GM19328 (cell line): ENCODE results near the gene NACC2.
A peak's percentile ranks its signal among the peaks of the same experiment; 100 is the strongest.

Source experiments
- ATAC-seq: cut with Tn5 transposase; IDR thresholded peaks from one replicate; pipeline ENCODE4 v1.9.1; 2021; ENCODE audit warnings: mild to moderate bottlenecking, moderate library complexity; ENCODE audit not compliant: unreplicated experiment

NACC2 gene

DNA sequence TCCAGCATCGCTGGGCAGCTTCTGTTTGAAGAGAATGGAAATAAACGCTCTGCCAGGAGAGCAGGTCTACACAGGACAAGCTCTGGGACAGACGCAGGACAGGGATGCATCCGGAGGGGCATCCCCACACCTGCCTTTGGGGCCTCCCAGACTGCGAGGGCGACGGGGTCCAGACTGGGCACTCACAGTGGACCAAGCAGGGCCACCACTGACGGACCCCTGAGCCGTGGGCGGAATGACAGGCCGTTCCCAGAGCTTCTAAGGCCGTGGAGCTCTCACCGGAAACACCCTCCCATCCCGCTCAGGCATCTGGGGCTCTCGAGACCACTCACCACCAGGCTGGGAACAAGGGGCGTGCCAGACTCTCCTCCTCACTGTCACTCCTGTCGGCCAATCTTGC, 34.1 kb upstream of the NACC2 start:
- no peak for ATAC-seq

DNA sequence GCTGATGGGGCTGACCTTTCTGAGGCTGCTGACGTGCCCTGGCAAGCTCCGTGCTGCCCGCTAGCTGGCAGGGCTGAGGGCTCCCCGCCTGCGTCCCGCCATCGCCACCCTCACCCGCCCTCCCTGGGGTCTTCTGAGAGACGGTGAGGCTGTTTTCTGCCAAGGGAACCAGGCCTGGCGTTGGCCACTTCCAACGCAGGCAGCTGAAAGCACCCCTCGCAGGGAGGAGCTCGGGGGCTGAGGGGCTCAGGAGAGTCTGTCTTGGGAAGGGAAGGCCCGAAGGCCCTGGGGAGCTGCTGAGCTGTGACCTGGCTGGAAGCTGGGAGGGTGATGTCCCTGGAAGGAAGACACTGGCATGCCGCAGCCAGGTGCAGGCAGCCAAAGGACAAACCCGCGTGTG, 33.3 kb upstream of the NACC2 start:
- no peak for ATAC-seq

DNA sequence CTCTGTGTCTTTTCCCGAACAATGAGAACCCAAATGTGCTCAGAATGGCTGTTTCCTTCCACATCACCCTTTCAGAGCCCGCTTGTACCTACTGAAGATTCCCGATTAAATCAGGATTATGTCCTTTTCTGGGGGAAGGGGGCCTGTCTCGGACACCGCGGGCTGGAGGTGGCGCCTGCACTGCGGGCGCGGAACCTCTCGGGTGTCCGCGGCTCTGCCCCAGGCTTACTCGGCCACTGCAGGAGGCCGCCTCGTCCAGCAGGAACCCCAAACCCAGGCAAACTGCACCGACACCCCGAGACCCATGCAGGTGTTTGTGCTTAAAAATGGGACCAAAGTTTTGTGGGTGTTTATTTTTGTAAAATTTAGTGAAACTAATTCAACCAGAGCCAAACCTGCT, 32.2 kb upstream of the NACC2 start:
- no peak for ATAC-seq

DNA sequence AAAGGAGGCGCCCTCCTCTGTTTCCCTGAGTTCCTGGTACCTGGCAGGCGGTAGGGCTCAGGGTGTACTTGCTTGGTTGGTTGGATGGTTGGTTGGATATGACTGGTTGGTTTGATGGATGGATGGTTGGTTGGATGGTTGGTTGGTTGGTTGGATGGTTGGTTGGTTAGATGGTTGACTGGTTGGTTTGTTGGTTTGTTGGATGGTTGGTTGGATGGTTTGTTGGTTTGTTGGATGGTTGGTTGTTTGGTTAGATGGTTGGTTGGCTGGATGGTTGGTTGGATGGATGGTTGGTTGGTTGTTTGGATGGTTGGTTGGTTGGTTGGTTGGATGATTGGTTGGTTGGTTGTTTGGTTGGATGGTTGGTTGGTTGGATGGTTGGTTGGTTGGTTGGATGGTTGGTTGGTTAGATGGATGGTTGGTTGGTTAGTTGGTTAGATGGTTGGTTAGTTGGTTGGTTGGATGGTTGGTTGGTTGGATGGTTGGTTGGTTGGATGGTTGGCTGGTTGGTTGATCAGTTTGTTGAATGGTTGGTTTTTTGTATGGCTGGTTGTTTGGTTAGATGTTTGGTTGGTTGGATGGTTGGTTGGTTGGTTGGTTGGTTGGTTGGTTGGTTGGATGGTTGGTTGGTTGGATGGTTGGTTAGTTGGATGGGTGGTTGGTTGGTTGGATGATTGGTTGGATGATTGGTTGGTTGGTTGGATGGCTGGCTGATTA, 30.0 kb upstream of the NACC2 start:
- no peak for ATAC-seq

DNA sequence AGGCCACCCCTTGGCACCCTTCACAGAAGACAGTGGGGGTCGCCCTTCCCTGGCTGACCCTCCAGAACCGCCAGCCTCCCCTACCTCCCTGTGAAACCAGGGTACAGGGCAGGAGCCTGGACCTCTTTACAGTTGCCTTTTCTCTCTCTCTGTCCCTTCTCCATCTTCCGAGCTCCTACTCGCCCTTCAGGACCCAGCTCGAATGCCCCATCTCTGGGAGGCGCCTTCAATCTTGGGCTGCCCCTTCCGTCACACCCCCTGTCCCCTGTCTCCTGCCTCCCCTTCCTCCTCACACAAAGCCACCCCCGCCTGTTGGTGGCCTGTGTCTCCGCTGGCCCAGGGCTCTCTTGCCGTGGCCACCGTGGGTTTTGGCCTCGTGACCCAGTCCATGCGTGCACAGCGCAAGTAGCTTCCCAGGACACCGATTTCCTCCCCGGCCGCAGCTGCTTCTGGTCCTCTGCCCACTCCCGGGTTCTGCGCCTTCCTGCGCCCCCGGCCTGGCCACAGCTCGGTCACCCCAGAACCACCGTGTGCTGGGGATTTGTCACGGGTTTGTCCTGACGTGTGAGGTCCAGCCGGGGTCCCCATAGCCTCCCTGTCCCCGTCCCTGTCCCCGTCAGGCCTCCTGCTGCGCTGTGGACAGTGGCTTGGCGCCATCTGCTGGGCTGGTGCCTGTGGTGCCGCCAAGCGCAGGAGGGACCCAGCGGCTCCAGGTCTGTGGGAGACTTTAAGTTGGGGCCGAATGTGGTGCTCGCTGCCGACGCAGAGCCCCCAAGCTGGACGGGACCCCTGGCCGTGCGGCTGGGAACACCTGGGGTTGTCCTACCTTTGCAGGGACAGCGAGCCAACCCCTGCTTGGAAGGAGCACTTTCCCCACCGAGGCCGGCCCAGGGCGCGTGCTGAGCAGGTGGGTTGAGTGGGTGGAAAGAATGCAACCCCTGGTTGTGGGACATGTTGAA, 27.6 kb upstream of the NACC2 start:
- ATAC-seq = no peak

DNA sequence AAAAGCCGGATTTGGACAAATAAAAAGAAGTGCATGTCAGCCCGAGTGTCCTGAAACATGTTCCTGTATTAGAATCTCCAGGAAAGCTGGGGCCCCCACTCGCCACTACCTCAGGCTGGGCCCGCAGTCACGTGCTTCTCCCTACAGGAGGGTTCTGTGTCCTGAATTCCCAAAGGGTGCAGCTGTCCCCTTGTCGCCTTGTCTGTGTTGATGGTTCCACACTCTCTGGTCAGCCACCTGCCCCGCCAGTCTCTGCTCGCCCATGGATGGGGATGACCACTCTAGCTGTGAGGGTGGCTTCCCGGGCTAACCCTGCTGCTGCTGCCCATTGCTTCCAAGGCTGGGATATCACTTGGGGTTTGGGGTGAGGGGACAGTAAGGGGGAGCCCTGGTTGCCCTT, 26.7 kb upstream of the NACC2 start:
- no peak for ATAC-seq

DNA sequence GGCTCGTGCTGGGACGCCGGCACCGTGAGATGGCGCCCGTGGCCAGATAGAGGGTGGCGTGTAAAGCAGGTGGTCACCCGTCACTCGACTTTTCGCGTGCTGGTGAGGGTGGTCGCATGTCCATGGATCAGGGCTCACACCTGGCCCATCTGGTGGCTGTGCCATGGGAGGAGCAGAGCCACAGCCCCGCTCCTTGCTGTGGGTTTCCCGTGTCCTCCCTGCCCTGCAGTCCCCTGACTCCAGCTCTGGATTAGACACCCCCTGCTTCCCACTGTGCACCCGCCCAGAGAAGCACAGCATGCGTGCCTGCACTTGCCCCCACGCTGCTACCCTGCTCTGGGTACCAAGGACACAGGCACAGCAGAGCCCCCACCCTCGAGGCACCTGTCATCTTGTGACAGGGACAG, 25.4 kb upstream of the NACC2 start:
- no peak for ATAC-seq

DNA sequence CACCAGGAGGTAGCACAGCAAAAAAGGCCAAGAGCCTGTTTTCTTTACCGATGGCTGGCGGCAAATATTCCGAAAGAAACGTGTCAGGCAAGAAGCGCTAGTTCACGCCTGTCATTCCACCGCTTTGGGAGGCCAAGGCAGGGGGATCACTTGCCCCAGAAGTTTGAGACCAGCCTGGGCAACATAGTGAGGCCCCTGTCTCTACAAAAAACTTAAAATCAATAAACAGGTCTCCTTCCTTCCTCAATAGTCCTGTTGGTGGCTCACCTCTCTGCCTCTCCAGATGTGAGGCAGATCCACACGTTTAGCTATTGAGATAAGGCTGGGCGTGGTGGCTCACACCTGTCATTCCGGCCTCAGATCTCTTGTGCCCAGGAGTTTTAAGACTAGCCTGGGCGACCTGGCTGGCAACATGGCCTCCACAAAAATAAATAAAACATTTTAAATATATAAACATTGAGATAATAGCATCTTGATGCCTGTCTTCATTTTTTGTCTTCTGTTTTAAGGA, 24.8 kb upstream of the NACC2 start:
- ATAC-seq = no peak

DNA sequence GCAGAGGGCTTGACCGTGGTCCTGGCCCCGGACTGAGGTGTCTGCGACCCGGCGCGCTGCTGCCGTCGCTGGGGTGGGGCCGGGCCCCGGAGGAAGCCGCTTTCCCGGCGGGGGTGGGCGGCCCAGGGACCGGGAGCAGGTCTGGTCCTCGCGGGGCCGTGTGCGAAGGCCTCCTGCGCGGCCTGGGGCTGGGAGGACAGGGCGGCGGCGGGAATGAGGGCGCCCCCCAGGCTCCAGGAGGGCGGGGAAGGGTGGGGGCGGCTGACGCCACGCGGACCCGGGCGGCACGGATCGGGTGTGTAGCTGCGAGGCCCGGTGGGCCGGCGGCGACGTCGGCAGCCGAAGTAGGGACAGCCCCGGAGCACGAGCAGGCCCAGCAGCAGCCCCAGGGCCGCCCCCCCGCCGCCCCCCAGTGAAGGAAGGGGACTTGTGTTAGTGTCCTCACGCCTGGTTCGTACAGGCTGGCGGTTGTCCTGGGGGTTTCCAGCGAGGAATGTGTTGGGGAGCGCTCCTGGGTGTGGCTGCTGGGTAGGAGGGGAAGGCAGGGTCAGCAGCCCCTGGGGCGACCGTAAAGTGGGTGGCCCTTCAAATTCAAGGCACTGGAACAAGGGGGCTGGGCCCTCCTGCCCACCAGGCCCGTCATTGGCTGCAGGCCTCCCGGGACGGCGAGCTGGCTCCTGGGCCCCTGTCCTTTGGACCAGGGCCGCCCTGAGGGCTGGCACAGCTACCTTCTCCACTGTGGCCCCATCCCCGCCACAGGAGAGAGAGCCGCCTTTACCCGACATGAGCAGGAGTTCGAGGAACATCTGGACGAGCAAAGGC, 24.2 kb upstream of the NACC2 start:
- peak; percentile 4 for ATAC-seq

DNA sequence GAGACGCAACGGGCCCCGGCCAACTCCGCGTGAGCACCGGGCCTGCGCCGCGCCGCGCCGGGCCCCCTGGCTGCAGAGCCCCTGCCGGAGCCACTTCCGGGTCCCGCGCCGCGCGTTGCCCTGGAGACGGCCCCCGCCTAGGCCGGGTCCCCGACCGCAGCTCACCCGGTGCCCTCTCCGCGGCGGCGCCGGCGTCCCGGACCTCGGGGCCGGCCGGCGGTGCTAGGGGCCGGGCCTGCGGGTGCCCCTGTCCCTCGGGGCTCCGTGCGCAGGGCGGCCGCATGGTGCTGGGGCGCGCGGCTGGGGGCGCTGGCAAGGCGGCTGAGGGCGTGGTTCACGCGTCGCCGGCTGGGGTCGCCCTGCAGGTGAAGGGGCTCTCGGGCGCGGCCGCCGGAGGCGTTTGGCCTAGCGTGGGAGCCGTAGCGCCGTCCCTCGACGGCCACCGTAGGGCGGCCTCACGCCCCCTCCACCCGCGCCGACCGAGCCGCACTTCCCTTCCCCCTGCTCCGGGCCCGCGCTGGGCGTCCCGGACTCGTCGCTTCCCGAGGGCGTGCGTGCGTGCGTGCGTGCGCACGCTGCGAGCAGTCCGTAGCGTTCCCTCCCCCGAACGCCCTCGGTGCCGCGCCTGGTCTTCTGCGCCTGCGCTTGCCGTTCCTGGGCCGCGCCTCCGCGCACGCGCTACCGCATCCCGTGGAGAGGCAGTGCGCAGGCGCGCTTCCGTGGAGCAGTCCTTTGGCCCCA, 23.4 kb upstream of the NACC2 start, which contains the start of gene TMEM250:
TMEM250 (minus strand) TSS at position 556 of the 741 bp plus-strand sequence. CDS start 1,975 bp downstream, outside the sequence.
- ATAC-seq = peak; percentile 71

DNA sequence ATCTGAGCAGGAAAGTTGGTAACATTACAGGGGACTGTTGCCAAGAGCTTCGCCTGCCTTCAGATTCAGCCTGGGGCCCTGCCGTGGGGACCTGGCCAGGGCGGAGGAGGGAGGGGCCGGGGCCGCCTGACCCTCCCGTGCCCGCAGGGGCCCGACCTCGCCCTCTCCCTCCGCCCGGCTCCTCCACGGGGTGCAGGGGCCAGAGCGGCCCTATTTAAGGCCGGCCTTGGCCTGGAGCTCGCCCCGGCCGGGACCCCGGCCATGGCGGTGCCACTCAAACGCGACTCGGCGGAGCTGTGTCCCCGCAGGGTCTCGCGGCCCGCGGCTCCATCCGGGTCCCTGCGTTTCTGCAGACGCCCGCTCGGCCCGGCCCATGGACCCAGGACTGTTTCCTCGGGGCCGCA, 22.8 kb upstream of the NACC2 start:
- no peak for ATAC-seq

DNA sequence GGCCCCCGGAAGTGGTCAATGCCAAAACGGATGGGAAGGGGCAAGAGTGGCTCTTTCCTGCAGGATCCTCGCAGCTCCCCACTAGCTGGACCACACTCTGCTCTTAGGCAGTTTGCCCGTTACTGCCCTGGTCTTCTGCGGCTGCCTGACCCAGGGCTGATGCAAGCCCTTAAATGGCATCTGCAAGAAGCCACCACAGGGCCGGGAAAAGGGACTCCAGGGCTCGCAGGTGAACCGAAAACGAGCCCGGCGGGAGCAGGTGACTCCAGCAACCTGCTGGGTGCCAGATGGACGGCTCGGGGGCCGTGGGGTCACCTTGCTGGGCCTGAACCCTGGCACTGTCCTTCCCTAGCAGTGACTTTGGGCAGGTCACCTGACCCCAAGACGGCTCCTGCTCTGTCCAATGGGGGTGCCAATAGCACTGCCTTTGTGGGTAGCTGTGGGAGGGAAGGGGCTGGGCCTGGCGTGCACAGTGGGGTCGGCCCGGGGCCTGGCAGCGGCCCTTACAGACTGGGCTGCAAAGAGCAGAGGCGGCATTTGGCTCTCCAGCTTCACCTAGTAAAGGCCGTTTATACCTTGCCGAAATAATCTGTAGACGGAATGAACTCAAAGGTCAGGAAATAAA, 22.3 kb upstream of the NACC2 start:
- ATAC-seq = no peak

DNA sequence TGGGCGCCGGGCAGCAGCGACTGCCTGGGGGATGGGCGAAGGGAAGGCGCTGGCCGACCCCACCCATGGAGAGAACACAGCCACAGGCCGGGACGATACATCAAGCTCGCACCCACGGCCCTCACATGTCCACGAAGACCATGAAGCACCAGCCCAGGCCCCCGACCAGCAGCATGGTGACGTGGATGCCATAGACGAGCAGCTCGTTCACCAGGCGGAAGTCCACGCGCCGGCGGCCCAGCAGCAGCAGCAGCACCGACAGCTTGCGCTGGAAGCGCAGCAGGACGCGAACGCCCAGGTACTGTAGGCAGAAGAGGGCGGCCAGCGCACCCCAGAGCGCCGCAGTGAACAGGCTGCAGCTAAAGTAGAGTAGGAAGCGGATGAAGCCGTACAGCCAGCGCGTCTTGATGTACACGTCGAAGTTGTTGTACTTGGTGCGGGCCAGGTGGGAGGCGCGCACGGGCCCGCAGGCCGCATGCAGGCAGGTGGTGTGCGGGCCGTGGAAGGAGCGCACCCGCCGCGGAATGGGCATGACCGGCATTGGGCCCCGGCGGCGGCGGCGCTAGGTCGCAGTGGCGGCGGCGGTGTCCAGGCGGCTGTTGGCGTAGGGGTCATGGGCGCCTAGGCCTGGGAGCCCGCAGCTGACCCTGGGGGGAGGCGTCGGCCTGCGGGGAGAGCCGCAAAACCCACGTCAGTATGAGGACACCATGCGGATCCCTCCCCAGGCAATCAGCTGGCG, 21.4 kb upstream of the NACC2 start:
- ATAC-seq = no peak

DNA sequence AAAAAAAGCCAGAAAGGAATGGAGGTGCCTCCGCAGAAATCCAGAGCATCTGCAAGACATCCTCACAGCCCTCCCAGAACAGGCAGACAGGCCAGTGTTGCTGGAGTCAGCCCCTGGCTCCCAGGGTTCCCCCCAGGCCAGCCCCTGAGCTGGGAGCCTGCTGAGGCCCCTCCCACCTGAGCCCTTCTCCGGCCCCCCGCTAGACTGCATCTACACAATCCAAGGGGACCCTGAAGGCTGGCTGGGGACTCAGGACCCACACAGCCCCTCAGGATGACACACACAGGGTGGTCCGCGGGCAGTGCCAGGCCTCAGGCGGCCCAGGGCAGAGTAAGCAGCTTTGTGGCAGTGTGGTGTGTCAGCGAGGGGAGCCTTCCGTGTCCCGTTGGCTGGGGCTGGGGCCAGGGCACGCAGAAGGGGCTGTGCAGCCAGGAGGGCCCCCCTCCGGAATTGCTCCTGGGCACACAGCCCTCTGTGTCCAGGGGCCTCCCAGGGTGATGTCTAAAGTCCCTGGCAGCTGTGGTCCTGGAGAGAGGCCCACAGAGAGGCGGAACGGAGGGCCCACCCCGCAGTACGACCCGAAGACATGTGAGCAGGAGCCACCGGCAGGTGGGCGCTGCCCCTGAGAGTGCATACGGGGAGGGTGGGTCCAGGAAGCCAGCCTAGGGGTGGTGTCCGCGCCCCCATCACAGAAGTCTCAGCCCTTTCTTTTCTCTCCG, 20.7 kb upstream of the NACC2 start:
- ATAC-seq = no peak

DNA sequence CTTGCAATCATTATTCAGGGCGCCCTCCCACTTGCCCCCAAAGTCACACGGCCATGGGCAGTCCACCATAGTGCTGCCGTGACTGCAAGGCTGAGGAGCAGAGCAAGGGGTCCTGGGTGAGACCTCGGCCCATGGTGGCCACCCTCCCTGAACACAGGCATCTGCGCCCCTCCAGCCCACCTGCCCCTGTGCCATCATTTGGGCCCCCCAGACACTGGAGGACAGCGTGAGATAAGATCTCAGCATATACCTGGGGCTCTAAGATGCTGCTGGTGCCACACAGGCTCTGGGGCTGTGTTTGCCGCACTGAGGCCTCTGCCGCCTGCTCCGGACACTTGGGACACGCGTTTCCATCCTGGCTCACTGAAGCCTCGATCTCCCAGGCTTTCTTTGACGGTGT, 20.1 kb upstream of the NACC2 start:
- ATAC-seq = no peak

DNA sequence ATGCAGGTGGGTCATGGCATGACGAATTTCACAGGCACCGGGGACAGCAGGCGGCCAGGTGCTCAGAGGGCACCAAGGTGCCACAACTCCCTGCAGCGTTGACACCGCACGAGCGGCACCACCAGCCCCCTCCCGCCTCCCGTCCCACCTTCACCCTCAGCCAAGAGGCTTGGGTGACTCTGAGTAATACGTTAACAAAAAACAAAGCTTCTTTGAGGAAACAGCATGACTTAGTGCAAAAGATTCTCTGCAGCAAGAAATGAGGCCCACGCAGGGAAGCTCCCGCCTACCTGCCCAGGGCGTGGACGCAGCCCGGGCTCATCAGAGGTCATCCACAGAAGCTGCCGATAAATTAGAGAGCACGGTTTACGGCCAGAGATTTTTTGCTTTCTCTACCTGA, 19.5 kb upstream of the NACC2 start:
- no peak for ATAC-seq

DNA sequence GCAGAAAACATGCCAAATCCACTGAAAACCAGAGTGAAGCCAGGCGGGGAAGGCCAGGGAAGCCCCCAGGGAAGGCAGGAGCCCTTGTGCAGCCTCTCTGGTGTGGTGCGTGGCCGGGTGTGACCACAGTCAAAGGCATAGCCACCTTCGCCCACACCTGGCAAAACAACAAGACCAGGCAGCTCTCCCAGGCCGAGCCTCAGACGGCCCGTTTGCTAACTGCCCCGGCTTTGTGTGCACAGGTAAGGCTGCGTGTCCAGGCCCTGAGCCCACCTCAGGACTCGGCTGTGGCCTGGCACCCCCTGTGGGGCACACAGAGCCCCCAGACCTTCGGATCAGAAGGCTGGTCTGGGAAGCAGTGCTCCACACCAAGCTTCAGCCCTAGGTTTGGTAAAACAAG, 17.5 kb upstream of the NACC2 start:
- no peak for ATAC-seq

DNA sequence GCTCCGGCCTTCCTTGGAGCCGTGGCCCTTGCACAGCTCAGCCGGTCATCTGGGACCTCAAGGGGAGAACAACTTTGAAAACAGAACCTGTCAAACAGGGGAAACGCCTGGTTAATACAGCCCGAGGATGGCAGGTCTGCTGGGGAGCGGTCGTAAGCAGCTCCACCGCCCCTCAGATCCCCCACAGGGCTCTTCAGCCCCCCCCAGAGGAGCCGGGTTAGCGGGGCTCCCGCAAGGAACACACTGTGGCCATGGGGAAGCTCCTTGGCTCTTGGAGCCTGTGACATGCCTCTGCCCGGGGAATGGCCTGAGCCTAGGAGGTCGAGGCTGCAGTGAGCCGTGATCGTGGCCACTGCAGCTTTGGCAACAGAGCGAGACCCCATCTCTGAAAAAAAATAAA, 16.8 kb upstream of the NACC2 start:
- no peak for ATAC-seq

DNA sequence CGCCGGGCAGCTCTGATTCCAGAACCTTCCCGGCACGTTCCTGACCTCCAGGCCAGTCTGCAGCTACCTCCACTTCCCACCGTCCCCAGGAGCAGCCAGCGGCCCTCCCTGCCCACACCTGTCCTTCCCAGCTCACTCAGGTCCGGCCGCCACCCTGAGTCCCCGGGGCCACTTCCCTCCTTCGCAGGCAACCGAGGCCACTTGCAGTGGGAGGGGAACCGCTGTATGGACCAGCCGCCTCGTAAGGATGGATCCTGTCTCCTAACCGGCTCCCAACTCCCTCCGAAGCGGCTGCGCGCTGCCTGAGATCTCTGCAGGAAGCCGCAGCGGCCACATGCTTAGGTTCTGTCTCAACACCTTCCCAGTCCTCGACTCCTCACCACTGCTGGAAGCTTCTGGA, 16.1 kb upstream of the NACC2 start:
- ATAC-seq = no peak
